Stimulated activated CD4-positive, alpha-beta T cell treated with anti-CD3 and anti-CD28 coated beads, TNF-alpha, amount 100 ng/mL, for 24 hours (primary cell): ENCODE measurements around the gene PNLIP.

Experiments used
- DNase-seq, 3 experiments: peaks; one replicate each; pipeline ENCODE4 v3.0.0-alpha.2; 2020; ENCODE audit warnings: low read depth in 3 of 3

The PNLIP gene

GRCh38 chr10:116545756-116546155, at the start of gene PNLIP:
PNLIP (plus strand) TSS chr10:116545931; CDS start chr10:116546093, 162 bp downstream.
- no peak for DNase-seq

- no peak for DNase-seq
Observed at GRCh38 chr10:116504786-116505185, 40.9 kb upstream of the PNLIP start.

- no peak for DNase-seq
Observed at GRCh38 chr10:116510565-116510964, 35.2 kb upstream of the PNLIP start.

GRCh38 chr10:116511365-116511764, 34.4 kb upstream of the PNLIP start:
- DNase-seq: no peak

- DNase-seq: peak in 2 of 3 experiments; percentile 2 to 4
Observed at GRCh38 chr10:116521424-116522290, 24.1 kb upstream of the PNLIP start.

- no peak for DNase-seq
Observed at GRCh38 chr10:116522803-116523381, 22.8 kb upstream of the PNLIP start.

- no peak for DNase-seq
Observed at GRCh38 chr10:116524736-116525135, 21.0 kb upstream of the PNLIP start.

- no peak for DNase-seq
Observed at GRCh38 chr10:116526219-116526618, 19.5 kb upstream of the PNLIP start.

GRCh38 chr10:116536810-116537209, 8.9 kb upstream of the PNLIP start:
- DNase-seq: no peak

GRCh38 chr10:116538456-116538855, 7.3 kb upstream of the PNLIP start:
- no peak for DNase-seq

GRCh38 chr10:116538992-116539391, 6.7 kb upstream of the PNLIP start:
- no peak for DNase-seq

- no peak for DNase-seq
Observed at GRCh38 chr10:116540814-116541213, 4.9 kb upstream of the PNLIP start.

- DNase-seq: no peak
Observed at GRCh38 chr10:116542007-116542677, 3.6 kb upstream of the PNLIP start.

- DNase-seq: no peak
Observed at GRCh38 chr10:116545122-116545521, 609 bp upstream of the PNLIP start.

- DNase-seq: no peak
Observed at GRCh38 chr10:116548301-116548700, 2.6 kb downstream of the PNLIP start.

GRCh38 chr10:116553378-116553980, 7.7 kb downstream of the PNLIP start:
- DNase-seq: no peak

GRCh38 chr10:116554628-116555027, 8.9 kb downstream of the PNLIP start:
- no peak for DNase-seq

- no peak for DNase-seq
Observed at GRCh38 chr10:116555880-116556279, 10.1 kb downstream of the PNLIP start.

- DNase-seq: no peak
Observed at GRCh38 chr10:116557305-116557880, 11.7 kb downstream of the PNLIP start.

GRCh38 chr10:116565534-116565933, 19.8 kb downstream of the PNLIP start:
- DNase-seq: no peak

GRCh38 chr10:116566932-116567331, 21.2 kb downstream of the PNLIP start:
- no peak for DNase-seq

GRCh38 chr10:116567335-116567734, 21.6 kb downstream of the PNLIP start:
- no peak for DNase-seq
